GM21390 (cell line): ENCODE results near the gene EIF2S3.
"Not testable (repeated sequence)": the region's sequence is repeated elsewhere in the genome, so short reads cannot be mapped to it uniquely, and the experiment has no call there.

Source experiments
- ATAC-seq: cut with Tn5 transposase; IDR thresholded peaks from one replicate; pipeline ENCODE4 v1.9.1; 2021; ENCODE audit not compliant: unreplicated experiment

EIF2S3 gene

DNA sequence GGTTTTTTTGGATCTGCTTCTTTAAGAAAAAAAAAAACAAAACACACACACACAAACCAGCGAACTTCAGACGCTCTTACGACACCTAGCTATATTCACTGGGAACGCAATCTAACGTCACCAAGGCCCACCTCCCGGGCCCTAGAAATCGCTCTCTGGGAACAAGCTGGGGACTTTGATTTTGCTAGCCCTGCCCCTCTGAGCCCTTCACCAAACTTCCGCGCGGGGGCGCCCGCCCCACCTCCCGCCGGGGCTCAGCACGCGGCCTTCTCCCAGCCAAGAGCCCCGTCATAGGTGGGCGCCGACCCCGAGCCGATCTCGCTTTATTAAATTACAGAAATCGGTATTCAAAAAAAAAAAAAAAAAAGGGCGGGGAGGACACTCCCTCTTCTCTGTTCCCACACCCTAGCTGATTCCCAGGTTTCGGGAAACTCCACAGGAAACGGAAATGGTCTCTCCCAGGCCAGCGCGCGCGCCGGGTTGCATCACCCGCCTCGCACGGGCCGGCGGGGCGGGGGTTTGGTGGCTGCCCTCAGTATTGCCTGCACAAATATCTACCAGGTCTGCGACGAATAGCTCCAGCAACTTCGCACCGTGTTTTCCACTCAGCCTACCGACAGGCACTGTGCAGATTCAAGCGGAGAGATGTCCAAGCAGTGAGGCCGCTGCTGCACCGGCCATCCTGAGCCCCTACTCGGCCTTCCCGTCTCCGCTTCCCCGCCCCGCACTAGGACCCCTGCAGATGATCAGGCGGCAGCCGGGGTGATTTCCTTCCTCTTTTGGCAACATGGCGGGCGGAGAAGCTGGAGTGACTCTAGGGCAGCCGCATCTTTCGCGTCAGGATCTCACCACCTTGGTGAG lies at the start of gene EIF2S3:
Gene EIF2S3 (plus strand): TSS at position 775 of the 861 bp plus-strand sequence. CDS start 13 bp downstream, at position 788.
- ATAC-seq, result peak; percentile 81

DNA sequence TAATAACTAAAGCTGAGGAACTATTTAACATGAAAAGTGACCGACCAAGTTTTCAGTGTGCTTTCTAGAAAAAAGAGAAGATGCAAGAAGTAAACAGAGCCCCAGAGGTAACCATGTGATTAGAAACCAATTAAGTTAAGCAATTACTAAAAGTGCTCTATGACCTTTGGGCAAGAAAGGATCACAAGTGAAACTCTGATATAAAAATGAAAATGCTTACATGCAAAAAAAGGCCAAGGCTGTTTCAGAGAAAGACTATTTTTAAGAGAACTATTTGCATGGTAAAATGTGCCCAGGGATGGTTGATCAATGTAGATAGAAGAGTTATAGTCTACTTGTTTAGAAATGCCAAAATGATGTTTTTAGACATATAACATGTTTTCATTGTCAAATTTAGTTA lies 49.7 kb upstream of the EIF2S3 start:
- ATAC-seq, result peak; percentile 58

DNA sequence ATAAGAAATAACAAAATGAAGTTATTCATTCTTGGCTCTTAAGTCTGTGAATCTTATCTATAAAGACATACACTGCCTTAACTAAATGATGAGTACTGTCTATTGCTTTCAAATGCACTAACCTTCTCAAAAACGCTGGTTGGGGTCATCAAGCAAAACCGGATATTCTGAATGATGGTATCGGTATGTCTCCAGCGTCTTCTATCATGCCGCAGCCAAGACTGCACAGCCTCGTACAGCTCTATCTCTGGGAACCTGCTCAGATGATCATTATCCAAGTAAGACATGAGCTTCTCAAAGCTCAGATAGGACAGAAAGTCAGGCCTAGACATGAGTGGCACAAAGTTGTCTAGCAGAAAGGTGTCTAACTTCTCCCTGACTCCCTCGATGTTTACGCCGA lies 48.9 kb upstream of the EIF2S3 start:
- ATAC-seq, result no peak

DNA sequence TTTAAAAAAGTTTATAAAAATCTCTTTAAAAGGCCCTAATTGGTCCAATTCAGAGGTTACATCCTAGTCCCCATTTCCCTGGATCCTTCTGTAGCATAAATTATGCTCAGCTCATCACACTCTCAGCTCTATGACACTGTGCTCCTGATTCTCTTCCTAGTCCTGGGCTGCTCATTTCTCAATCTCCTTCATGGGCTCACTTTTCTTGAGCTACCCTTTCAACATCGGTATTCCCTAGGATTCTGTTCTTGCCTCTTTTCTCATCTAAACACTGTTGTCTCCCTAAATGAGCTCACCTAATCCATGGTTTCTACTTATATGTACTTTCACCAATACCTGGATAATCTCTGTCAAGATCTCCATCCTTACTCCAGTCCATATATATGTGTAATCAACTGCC lies 42.5 kb upstream of the EIF2S3 start:
- ATAC-seq, result no peak

DNA sequence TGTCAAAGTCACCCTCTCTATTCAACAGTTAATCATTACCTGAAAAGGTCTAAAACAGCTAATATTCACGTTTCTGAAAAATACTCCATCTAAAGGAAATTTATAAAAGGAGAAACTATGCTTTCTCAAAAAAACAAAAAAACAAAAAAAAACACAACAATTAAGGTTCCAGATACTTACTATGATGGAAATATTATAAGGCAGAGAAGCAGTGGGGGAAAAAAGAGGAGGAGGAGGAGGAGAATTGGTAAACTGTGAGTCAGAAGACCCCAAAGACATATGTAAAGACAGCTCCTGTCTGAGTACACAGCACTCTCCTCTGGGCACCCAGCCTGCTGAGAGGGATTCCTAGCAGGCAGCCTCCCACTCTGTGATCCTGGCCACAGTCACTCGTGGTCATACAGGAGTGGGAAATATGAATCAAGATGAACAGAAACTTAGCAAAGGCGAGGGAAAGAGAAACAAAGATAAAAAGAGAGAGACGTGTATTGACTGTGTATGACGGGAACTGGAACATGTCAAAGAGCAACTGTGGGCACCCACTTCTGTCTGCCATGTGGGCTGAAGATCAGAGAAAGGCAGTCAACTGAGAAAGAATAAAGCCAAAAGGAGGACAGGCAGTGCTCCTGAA lies 40.3 kb upstream of the EIF2S3 start:
- peak; percentile 77 for ATAC-seq

DNA sequence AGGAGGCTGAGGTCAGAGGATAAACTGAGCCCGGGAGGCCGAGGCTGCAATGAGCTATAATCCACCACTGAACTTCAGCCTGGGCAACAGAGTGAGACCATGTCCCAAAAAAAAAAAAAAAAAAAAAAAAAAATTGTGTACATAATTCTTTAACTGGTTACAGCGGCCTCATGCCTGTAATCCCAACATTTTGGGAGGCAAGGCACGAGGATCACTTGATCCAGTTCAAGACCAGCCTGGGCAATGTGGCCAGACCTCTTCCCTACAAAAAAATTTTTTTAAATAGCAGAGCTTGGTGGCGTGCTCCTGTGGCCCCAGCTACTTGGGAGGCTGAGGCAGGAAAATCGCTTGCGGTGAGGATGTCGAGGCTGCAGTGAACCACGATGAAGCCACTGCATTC lies 37.1 kb upstream of the EIF2S3 start:
- ATAC-seq, result no peak

GRCh38 chrX:24018809-24019208 lies 35.9 kb upstream of the EIF2S3 start:
- no peak for ATAC-seq

GRCh38 chrX:24019448-24019847 lies 35.3 kb upstream of the EIF2S3 start:
- ATAC-seq, result no peak

DNA sequence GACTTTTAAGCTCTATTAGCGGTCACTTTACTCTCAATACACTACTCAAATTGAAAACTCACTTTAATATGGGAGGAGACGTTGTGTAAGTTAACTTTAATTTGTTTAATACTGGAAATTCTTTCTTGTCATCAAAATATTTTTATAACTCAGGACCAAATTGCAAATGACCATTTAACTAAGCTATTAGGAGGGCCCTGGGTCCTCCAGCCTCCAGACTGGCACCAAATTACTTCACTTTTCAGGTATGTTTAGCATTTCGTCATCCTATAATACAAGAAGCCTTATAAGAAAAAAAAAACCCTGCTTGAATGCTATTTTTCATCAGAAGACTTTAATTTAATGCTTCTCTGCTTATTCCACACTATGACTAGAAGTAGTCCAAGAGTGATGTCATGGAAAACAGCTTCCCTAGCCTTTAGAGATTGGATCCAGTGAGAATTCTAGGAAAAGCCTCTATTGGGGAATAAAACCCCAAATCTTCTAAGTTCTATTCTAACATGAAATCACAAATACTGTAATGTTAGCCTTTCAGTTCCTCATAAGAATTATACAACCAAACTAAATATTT lies 34.4 kb upstream of the EIF2S3 start:
- ATAC-seq, result no peak

- no peak for ATAC-seq
Observed at GRCh38 chrX:24023544-24023943, 31.2 kb upstream of the EIF2S3 start.

GRCh38 chrX:24023972-24024669 lies 30.6 kb upstream of the EIF2S3 start:
- no peak for ATAC-seq

- ATAC-seq, result peak; percentile 83
Observed at GRCh38 chrX:24024819-24025740, 29.7 kb upstream of the EIF2S3 start.

DNA sequence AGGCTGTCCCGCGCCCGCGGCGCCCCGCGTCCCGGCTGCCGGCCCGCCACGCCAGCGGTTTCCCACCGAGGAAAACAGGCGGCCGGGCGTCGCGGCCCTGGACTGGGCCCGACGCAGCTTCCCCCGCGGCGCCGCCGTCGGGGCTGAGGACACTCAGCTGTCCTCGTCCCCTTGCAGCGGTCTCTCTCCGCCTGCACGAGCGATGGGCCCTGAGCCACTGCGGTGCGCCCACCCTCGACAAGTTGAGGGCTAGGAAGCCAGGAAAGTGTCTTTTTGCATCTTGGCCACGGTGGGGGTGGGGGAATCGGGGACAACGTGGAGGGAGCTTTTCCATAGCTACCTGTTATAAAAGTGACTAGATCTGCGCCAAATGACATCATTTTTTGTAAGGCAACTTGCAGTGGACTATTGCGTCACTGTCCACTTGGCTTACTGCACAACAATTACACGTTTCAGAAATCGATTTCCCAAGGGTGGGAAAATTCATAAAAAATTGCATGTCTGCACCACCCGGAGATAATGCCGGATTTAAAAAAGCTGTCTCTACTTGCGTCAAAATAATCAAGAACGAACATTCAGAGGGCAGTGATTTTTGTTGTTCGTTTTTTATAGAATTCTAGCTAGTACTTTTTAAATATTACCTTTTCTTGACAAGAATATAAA lies 28.9 kb upstream of the EIF2S3 start:
- peak; percentile 28 for ATAC-seq

DNA sequence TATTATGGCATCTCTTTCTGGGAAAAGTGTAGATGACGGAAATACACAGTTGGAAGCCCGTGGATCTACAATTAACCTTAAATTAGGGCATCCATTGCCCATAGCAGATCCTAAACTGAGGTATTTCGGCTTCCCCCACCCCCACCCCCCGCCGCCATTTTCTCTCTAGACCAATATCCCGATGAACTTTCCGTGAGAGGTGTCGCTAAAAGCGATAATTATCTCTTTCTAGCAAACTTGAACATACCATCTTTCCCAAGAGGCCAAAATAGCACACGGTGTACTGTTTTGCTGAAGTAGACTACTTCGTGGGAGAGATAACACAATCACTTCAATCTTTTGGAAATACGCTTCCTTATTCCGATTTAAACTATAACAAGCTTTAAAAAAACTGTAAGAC lies 28.3 kb upstream of the EIF2S3 start:
- no peak for ATAC-seq

DNA sequence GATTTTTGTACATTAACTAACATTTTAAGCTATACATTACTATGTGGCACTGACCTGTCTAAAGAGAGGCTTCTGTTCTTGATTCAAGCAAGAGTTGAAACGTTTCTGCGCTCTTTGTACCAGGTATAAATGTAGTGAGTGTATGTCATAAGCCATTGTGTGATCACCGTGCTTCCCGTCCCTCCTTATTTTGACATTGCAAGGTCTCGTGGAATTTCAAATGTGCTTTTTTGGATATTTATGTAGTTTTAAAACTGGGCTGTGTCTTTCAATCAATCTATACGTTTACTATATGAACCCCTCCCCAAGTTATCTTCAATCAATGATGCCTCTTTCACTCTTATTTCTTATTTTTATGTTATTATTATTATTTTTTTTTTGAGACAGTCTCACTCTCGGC lies 27.7 kb upstream of the EIF2S3 start, which contains the start of gene KLHL15:
Gene KLHL15 (minus strand): TSS at position 101 of the 400 bp plus-strand sequence. CDS start 20,493 bp downstream, outside the sequence.
- no peak for ATAC-seq

- ATAC-seq, result no peak
Observed at GRCh38 chrX:24027985-24028384, 26.8 kb upstream of the EIF2S3 start.

GRCh38 chrX:24030597-24030996 lies 24.2 kb upstream of the EIF2S3 start:
- no peak for ATAC-seq

GRCh38 chrX:24034485-24034884 lies 20.3 kb upstream of the EIF2S3 start:
- no peak for ATAC-seq

DNA sequence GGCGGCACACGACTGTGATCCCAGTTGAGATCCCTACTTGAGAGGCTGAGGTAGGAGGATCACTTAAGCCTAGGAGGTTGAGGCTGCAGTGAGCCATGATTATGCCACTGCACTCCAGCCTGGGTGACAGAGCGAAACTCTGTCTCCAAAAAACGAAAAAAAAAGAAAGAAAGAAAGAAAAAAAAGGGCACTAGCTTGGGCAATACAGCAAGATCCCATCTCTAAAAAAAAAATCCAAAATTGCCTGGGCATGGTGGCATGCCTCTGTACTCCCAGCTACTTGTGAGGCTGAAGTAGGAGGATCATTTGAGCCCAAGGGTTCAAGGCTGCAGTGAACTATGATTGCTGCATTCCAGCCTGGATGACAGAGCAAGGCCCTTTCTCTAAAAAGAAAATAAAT lies 17.0 kb upstream of the EIF2S3 start:
- no peak for ATAC-seq

- not testable (repeated sequence) for ATAC-seq
Observed at GRCh38 chrX:24046060-24046459, 8.7 kb upstream of the EIF2S3 start.
